Fibroblast of upper back skin (primary cell): ENCODE data around the gene TST.
"Not testable (repeated sequence)": the region's sequence is repeated elsewhere in the genome, so short reads cannot be mapped to it uniquely, and the experiment has no call there.

Experiments used
- DNase-seq: peaks from one replicate; pipeline ENCODE4 v3.0.0-alpha.2; 2013

Gene TST

DNA sequence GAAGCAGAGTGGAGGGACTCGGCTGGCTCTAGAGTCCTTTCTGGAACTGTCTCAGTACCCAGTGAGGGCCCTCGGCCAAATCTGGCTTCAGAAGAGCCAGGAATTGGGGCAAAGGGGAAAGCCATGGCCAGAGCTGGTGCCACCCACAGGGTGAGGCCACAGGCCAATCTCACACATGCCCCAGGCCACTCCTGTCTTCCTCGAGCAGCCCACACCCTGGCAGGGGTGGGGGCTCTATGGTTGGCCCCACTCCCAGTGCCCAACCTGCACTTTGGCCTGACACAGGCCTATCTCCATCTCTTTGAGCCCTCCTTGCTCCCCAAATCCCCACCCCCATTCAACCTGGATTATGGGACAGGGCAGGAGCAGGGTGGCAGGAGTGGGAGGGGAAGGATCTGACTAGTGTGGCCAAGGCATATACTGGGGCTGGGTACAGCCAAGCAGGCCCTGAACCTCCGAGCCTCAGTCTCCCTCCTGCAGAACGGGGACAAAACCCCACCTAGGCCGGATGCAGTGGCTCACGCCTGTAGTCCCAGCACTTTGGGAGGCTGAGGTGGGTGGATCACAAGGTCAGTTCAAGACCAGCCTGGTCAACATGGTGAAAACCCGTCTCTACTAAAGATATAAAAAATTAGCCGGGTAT, 6.9 kb downstream of the TST start:
- no peak for DNase-seq

- DNase-seq: no peak
Measured at GRCh38 chr22:37011472-37011871, 7.8 kb downstream of the TST start.

- no peak for DNase-seq
Measured at GRCh38 chr22:37010976-37011375, 8.3 kb downstream of the TST start.

DNA sequence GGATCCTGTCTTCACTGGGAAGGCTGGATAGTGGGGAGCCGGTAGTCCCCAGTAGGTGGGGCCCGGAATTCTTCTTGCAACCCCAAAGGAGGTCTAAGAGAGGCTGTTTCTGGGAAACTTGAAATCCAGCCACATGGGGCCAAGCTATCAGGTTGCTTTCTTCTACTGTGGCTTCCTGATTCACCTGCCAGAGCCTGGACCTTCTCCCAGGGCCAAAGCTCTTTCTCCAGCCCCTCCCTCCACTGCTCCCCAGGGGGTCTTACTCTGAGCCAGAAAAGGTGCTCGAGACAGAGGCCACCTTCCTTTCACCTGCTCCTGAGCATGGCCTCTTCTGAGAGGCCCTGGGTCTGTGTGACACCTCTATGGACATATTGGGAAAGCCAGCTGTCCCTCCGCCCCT, 9.1 kb downstream of the TST start:
- DNase-seq: no peak

GRCh38 chr22:37009490-37009889, 9.8 kb downstream of the TST start:
- no peak for DNase-seq

DNA sequence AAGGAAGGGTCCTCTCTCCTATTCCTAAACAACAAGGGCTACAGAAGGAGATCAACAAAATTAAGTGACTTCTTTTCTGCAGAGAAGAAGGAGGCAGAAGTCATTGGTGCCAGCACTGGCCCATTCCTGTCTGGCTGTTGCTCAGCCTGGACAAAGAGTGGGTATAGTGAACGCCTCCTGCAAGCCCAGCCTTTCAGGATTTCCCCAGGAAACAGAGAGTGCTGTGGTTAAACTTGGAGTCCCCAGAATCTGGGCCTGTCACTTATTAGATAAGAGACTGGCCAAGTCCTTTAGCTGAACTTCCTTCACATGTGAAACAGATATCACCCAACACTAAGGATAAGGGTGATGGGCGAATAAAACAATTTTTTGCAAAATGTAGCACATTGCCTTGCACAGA, 10.9 kb downstream of the TST start:
- no peak for DNase-seq

DNA sequence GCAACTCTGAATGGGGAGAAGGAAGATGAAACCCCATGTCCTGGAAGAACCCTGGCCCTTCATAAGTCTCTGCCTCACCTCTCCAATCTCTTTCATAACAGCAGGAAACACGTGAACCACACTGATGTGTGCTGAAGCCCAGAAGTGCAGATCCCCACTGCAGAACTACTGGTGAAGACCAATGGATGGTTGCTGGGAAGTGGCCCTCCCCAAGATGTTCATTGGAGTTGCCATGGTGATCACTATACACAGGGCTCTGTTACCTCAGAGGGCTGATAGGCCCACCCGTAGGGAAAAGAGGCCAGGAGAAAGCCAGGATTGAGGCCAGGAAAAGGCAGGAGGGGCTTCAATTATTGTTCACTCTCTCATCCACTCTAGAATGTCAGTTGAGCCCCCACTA, 11.6 kb downstream of the TST start:
- no peak for DNase-seq

- no peak for DNase-seq
Measured at GRCh38 chr22:37002633-37003032, 16.6 kb downstream of the TST start.

GRCh38 chr22:37001826-37002225, 17.4 kb downstream of the TST start:
- no peak for DNase-seq

DNA sequence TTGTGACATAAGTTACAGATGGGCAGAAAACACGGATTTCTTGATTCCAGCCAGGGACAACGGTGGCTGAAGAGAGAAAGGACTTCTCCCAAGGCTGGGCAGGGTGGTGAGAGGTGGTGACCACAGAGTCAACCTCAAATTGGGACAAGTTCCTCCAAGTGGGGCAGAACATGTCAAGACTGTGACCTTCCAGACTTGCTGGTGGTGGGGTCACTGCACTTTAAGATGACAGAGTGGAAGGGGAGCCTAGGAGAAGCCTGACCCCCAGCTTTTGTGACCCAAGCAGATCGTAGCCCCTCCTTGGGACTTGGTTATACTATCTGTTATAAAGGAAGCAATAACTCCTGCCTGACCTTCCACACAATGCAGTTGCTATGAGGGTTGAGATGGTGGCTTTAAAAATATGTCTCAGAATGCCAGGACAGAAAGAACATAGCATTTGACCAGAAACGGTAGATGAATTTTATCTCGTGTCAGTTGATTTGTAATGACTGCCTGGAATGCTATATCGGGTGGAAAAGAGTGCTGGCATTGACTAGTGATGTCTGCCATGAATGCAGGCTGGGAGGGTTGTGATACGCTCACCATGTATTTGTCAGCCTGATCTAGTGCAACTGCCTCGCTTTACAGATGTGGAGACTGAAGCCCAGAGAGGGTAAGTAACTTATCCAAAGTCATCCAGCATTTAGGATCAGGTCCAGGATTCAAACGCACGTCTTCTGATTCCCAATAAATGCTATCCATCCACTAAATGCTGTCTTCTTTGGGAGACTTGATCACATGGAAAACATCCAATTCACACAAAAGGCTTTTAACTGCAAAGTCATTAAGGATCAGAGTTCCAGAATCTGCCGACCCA, 18.3 kb downstream of the TST start:
- DNase-seq: no peak

- no peak for DNase-seq
Measured at GRCh38 chr22:36999463-36999862, 19.8 kb downstream of the TST start.

- no peak for DNase-seq
Measured at GRCh38 chr22:36998620-36999351, 20.5 kb downstream of the TST start.

- DNase-seq: no peak
Measured at GRCh38 chr22:36997746-36998145, 21.5 kb downstream of the TST start.

GRCh38 chr22:36991206-36991605, 28.0 kb downstream of the TST start:
- DNase-seq: no peak

GRCh38 chr22:36990457-36990856, 28.8 kb downstream of the TST start:
- no peak for DNase-seq

GRCh38 chr22:36989012-36989411, 30.2 kb downstream of the TST start:
- DNase-seq: not testable (repeated sequence)

- DNase-seq: no peak
Measured at GRCh38 chr22:36988075-36988832, 31.0 kb downstream of the TST start.

DNA sequence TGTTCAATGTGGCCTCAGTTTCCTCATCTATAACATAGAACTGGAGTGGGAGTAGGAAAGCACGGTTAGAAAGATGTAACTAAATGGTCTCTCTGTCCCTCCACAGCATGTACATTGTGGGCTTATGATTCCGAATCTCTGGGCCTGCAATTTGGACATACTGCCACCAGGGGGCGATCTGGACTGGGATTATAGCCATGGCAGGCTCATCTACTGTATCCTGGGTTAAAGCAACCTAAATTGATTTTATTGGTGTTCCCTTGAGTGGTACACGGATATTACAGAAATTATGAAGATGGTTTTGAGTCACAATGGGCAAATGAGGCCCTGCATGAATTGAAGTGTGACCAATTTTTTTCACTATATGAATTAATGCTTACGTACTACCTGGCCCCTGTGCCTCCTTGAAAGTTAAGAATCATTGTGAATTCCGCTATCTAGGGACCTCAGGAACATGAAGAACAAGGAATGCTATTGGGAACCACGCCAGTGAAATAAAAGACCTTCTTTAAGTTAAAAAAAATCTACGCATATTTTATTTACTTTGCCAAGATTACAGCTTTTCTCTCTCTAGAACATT, 32.9 kb downstream of the TST start:
- DNase-seq: no peak

DNA sequence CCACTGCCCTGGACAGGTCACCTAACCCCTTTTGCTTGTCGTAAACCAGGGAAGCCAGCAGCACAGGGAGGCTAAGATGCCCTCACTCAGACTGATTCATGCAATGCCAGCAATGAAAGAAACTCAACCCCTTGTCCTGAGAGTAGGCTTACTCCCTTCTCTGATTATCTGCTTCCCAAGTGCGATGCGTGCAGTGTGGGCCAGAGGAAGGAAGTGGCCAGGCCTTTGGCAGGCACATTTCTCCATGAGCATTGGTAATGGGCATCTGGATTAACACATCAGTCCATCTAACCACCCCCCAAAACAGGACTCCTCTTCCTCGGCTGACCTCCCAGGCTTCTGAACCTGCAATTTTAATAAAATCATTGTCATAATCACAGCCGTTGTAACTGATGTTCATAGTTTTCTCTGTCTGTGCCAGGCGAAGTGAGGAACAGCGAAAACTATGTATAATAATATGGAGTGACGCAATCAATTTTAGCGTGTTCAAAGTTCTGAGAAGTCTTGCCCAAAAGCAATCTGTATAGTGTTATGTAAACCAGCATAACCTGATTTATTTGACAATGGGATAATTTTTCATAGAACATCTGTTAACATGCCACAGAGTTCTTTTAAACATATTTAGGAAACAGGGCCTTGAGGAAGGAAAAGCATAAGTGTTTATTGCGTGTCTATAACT, 33.9 kb downstream of the TST start:
- DNase-seq: no peak

DNA sequence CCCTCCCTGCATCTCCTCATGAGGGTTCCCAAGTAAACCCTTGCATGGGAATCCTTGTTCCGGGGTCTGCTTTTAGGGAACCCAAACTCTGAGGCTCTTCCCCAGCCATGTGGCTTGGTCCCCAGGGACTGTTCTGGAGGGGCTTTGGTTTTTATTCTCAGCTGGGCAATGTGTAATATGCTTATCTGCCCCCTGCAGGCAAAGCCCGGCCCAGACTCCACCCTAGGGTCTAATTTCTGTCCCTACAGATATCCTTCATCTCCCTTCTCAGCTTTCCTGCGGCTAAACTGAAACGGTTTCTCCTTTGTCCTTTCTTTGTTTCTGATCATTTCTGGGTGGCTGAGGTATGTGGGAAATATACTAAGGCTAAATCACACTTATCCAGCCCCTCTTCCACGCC, 37.1 kb downstream of the TST start:
- DNase-seq: no peak

- DNase-seq: no peak
Measured at GRCh38 chr22:36981247-36981775, 37.9 kb downstream of the TST start.
